ENCODE measurements around the gene SMO. TPM values are rescaled to one million over a fixed set of nuclear protein-coding genes. Genes with fewer than 3 reads are reported as not detected.

Gene SMO
- total RNA-seq, 1 donor from 2014 or later: 37.4 TPM

DNA sequence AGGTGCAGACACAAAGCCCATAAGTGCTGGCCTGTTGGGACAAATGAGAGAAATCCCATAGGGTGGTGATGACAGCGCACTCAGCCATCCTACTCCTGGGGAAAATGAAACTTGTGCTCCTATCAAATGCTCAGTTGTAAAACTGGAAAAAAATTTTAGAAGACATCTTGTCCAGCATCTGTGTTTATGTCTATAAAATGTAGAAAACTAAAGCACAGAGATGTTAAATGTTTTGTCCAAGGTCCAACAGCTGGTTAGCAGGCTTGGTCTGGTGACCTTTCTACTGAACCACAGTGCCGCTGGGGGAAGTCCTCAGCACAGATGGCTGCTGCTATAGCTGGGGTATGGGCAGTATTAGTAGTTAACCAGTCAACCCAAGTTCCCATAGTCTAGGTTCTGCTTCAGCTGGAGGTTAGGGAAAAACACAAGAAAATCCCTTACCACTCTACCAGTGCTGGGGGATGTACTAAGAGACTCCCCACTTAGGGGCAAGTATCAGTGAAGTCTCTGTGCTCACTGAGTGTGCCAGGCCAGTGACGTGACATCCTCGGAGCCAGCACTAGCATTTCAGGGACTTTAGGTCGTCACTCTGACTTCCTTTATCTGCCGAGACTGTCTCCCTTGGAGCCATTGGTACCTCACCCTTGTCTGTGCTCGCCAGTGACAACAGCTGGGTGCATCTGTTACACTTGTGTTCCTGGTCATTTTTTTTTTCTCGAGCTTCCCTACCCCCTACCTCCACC lies 42.0 kb upstream of the SMO start:
- H3K4me1 Mint-ChIP-seq (ENCODE audit: low read depth): peaks cover 4% of the 10 kb centered on the region
- H3K27ac Mint-ChIP-seq (ENCODE audit: unreplicated experiment): no peak overlapping the region
- TF ChIP-seq CTCF (IDR thresholded peaks at IDR 0.05): no peak
- H3K4me3 Mint-ChIP-seq (ENCODE audit: unreplicated experiment): no peak overlapping the region
- H3K9me3 Mint-ChIP-seq (ENCODE audit: low read depth): no peaks in the 10 kb centered on the region
- no peaks in the 10 kb centered on the region for H3K36me3 Mint-ChIP-seq (ENCODE audit: low read depth)
- H3K27me3 Mint-ChIP-seq (ENCODE audit: low read depth): peaks cover 64% of the 10 kb centered on the region
- no peak for DNase-seq (ENCODE audit: low spot score)

GRCh38 chr7:129147731-129148130 lies 40.7 kb upstream of the SMO start:
- no peaks in the 10 kb centered on the region for H3K36me3 Mint-ChIP-seq (ENCODE audit: low read depth)
- H3K4me3 Mint-ChIP-seq (ENCODE audit: unreplicated experiment): no peak overlapping the region
- H3K4me1 Mint-ChIP-seq (ENCODE audit: low read depth): peaks cover 4% of the 10 kb centered on the region
- H3K9me3 Mint-ChIP-seq (ENCODE audit: low read depth): no peaks in the 10 kb centered on the region
- no peak overlapping the region for H3K27ac Mint-ChIP-seq (ENCODE audit: unreplicated experiment)
- DNase-seq (ENCODE audit: low spot score): no peak
- TF ChIP-seq CTCF (IDR thresholded peaks at IDR 0.05): no peak
- peaks cover 56% of the 10 kb centered on the region for H3K27me3 Mint-ChIP-seq (ENCODE audit: low read depth)

DNA sequence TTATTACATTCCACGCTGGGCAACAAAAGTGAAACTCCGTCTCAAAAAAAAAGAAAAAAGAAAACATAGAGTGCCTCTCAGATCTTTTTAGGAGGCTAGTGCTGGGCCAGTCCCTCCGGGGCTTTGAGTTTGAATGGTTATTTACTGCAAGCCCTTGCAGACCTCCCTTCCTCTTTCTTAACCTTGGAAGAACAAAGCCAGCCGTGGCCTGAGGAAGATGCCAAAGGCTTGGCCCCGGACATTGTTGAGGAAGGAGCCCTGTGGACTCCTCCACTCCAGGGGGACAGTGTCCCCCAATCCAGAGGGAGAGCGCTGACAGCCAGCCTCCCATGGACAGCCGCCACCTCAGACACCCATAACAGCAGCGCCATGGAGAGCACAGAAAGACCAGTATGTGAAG lies 38.9 kb upstream of the SMO start:
- no peak for DNase-seq (ENCODE audit: low spot score)
- no peaks in the 10 kb centered on the region for H3K36me3 Mint-ChIP-seq (ENCODE audit: low read depth)
- H3K9me3 Mint-ChIP-seq (ENCODE audit: low read depth): no peaks in the 10 kb centered on the region
- H3K27me3 Mint-ChIP-seq (ENCODE audit: low read depth): peaks cover 49% of the 10 kb centered on the region
- TF ChIP-seq CTCF (IDR thresholded peaks at IDR 0.05): no peak
- H3K4me1 Mint-ChIP-seq (ENCODE audit: low read depth): no peaks in the 10 kb centered on the region
- H3K27ac Mint-ChIP-seq (ENCODE audit: unreplicated experiment): no peak overlapping the region
- no peak overlapping the region for H3K4me3 Mint-ChIP-seq (ENCODE audit: unreplicated experiment)

- Mint-ChIP-seq H3K4me1 (ENCODE audit: low read depth) (no peaks in the 10 kb centered on the region), H3K9me3 (ENCODE audit: low read depth) (no peaks in the 10 kb centered on the region), H3K27ac (ENCODE audit: unreplicated experiment) (no peak overlapping the region), H3K36me3 (ENCODE audit: low read depth) (no peaks in the 10 kb centered on the region), H3K27me3 (ENCODE audit: low read depth) (peaks cover 54% of the 10 kb centered on the region), H3K4me3 (ENCODE audit: unreplicated experiment) (no peak overlapping the region)
- DNase-seq (ENCODE audit: low spot score): no peak
- TF ChIP-seq CTCF (IDR thresholded peaks at IDR 0.05): no peak
Measured at GRCh38 chr7:129150199-129150996, 38.0 kb upstream of the SMO start.

DNA sequence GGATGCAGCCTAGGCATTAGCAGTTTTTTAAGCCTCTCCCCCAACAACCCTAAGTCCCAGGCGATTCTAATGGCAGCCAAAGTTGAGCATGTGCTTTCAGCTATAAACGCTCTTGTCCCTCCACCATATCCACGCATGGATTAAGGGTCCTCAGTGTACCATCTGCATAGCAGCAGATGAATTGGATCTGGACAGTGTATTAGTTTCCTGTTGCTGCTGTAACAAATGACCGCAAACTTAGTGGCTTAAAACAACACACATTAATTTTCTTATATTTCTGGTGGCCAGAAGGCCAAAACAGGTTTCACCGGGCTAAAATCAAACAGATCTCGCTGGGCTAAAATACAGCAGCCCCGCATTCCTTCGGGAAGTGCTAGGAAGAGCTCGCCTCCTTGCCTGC lies 30.8 kb upstream of the SMO start:
- H3K27ac Mint-ChIP-seq (ENCODE audit: unreplicated experiment): no peak overlapping the region
- peaks cover 25% of the 10 kb centered on the region for H3K27me3 Mint-ChIP-seq (ENCODE audit: low read depth)
- H3K4me1 Mint-ChIP-seq (ENCODE audit: low read depth): no peaks in the 10 kb centered on the region
- TF ChIP-seq CTCF (IDR thresholded peaks at IDR 0.05): no peak
- no peak overlapping the region for H3K4me3 Mint-ChIP-seq (ENCODE audit: unreplicated experiment)
- DNase-seq (ENCODE audit: low spot score): no peak
- H3K36me3 Mint-ChIP-seq (ENCODE audit: low read depth): no peaks in the 10 kb centered on the region
- peaks cover 4% of the 10 kb centered on the region for H3K9me3 Mint-ChIP-seq (ENCODE audit: low read depth)
